Fibroblast of peridontal ligament (primary cell): ENCODE measurements around the gene PLEKHA5.

Source experiments
- DNase-seq: peaks from one replicate; pipeline ENCODE4 v3.0.0-alpha.2; 2010; ENCODE audit errors: extremely low read depth

Gene PLEKHA5

DNA sequence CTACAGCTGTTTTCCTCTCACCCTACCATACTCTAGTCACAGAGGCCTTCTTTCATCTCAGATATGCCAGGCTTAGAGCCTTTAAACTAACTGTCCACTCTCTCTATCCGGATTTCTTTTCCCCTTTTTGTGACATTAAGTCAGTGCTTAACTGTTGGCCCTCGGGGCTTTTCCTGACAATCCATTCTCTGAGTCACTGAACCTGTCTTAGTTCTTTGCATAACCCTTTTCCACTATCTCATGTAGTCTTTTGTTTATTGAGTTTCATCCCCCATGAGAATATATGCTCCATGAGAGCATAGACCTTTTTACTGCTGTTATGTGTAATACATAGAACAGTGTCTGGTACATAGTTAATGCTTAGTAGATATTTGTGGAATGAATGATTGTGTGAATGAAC, 68.7 kb downstream of the PLEKHA5 start:
- no peak for DNase-seq

- DNase-seq: no peak
Observed at GRCh38 chr12:19199332-19199731, 69.8 kb downstream of the PLEKHA5 start.

DNA sequence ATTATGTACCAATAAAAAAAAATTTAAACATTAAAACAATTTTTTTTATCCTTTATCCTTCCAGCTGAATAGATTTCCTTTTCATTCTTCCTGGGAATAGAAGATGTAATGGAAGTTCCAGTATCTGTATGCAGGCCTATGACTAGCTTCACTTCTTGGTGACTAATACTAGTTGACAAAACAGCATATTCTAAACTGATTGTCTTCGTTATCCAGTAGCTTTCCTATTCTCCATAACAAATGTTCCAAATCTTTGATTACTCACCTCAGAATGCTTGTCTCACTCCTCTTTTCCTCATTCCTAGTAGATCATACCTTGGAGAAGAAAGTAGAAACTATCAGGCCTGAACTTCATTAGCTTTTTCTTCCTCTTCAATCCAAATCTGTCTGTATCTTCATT, 70.7 kb downstream of the PLEKHA5 start:
- no peak for DNase-seq

DNA sequence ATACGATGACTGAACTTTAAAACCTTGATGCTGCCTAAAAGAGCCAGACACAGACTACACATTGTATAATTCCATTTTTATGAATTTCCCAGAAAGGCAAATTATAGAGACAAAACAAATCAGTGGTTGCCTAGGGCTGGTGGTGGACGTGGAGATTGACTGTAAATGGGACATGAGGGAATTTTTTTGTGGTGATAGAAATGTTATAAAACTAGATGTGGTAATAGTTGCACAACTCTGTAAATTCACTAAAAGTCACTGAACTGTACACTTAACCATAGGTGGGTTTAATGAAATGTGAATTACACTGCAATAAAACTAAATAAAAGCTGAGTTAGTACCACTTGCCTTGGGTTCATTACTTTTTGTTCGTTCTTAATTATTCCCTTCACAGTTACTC, 72.1 kb downstream of the PLEKHA5 start:
- DNase-seq: peak; percentile 73

DNA sequence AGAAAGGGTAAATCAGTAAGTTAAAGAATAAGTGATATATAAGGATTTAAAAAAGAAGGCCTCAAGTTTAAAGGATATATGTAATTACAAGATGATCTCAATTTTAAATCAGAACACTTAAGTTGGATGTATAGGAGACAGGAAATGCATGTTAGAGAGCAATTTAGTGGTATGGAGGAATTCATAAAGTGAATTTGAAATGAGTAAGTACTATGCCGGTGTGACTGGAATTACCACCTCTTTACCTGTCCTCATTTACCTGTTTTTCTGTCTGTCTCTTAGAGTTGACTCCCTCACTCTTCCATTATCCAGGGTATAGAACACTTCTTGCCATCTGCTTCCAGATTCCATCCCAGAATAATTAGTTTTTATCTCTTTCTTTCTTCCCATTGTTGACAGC, 73.5 kb downstream of the PLEKHA5 start:
- no peak for DNase-seq

GRCh38 chr12:19203539-19204506, 74.3 kb downstream of the PLEKHA5 start:
- DNase-seq: no peak

GRCh38 chr12:19205120-19205519, 75.6 kb downstream of the PLEKHA5 start:
- no peak for DNase-seq

DNA sequence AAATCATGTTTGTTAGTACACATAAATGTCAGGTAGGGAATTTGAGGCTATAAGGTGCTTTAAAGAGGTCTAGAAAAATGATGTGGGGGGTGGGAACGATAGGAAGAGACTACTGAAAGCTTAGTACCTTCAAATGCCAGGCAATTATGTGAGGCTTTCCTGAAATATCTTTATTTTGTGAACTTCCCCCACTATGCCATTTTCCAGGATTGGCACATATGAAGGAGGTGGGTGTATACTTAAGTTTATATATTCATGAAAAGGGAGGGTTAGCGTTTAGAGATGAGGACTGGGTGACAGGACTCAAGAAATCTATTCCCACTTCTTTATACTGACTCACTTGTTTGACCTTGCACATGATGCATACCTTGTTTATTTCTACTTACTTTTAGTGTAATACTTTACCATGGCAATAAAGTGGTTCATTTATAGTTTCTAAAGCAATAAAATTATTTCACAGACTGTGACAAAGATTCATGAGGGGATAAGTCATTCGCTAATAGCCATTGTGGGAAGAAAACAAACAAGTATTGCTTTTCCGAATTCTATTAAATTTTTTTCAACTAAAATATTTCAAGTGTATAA, 77.1 kb downstream of the PLEKHA5 start:
- DNase-seq: no peak

- DNase-seq: no peak
Observed at GRCh38 chr12:19208456-19208855, 78.9 kb downstream of the PLEKHA5 start.

DNA sequence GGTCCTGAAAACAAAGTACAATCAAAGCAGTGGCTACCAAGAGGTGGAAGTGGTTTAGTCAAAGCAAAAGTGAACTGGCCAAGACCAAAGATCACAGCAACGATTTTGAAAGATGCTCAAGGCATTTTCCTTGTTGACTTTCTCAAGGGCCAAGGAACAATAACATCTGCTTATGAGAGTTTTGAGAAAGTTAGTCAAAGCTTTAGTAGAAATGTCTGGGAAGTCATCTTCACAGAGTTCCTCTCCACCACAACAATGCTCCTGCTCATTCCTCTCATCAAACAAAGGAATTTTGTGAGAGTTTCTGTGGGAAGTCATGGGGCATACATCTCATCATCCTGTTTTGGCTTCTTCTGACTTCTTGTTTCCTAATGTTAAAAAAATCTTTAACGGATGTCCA, 80.1 kb downstream of the PLEKHA5 start:
- DNase-seq: no peak

DNA sequence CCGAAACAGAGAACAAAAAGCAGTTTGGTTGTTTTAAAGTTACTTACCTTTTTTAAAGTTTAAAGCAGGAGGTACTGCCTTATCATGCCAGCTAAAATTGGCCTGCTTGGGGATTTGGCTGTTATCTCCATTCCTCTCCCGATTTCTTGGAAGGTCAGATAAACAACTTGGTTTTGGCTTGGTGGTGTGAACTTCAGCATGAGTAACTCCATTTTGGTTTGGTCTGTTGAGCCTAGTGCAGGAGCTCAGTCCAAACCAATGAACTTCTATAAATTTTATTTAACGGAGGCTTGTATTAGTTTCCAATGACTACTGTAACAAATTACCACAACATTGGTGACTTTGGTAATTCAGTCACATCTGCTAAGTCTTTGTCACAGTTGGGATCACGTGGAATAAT, 82.3 kb downstream of the PLEKHA5 start:
- DNase-seq: no peak

DNA sequence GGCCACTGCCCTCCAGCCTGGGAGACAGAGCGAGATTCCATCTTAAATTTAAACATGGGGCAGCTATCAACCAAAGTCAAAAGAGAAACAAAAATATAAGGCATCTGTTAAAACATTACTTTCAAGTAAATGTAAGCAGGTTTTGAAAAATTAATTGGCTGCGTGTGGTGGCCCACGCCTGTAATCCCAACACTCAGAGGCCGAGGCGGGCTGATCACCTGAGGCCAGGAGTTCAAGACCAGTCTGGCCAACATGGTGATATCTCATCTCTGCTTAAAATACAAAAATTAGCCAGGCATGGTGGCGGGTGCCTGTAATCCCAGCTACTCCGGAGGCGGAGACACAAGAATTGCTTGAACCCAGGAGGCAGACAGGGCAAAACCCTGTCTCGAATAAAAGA, 82.7 kb downstream of the PLEKHA5 start:
- DNase-seq: no peak

GRCh38 chr12:19214020-19214419, 84.5 kb downstream of the PLEKHA5 start:
- DNase-seq: no peak

DNA sequence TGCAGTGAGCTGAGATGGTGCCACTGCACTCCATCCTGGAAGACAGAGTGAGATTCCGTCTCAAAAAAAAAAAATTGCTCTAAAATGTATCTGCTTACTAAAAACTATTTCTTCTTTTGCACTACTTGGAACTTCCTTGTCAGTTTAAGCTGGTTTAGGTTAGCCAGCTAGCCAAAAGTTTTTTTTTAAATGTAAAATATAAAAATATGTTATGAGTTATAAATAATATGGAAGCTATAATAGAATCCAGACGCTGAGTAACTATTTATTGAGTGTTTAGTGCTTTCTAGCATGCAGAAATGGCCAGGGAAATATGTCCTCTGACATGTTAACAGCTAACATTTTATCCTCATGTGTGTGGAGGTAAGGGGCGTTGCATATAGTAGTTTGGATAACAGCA, 85.6 kb downstream of the PLEKHA5 start:
- no peak for DNase-seq

GRCh38 chr12:19217446-19217845, 87.9 kb downstream of the PLEKHA5 start:
- no peak for DNase-seq

DNA sequence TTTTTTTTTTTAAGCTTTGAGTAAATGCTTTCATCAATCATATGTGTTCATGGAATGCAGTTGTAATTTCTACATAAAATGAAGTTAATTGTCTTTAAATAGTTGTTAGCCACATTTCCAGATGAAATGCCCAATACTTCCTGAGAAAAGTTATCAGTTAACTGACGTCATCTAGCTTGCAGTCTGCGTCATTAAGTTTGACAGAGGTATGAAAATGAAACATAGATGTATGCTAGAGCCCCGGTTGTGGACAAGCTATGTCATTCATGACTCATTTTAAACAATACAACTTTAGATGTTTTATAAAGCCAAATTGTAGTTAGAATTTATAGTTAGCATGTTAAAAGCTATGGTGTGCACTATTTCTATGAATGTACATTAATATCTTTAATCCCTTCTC, 90.7 kb downstream of the PLEKHA5 start:
- peak; percentile 80 for DNase-seq

DNA sequence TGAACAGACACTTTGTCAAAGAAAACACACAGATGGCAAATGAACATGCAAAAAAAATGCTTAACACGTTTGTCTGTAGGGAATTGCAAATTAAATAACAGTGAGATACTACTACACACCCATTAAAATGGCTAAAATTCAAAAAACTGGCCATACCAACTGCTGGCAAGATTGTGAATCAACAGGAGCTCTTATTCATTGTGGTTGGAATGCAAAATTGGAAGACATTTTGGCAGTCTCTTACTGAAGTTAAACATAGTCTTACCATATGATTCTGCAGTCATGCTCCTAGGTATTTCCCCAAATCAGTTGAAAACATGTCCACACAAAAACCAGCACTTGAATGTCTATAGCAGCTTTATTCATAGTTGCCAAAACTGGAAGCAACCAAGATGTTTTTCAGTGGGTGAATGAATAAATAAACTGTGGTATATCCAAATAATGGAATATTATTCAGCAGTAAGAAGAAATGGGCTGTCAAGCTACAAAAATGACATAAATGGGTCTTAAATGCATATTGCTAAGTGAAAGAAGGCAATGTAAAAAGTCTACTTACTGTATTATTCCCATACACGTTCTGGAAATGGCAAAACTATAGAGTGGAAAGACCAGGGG, 91.4 kb downstream of the PLEKHA5 start:
- peak; percentile 93 for DNase-seq

DNA sequence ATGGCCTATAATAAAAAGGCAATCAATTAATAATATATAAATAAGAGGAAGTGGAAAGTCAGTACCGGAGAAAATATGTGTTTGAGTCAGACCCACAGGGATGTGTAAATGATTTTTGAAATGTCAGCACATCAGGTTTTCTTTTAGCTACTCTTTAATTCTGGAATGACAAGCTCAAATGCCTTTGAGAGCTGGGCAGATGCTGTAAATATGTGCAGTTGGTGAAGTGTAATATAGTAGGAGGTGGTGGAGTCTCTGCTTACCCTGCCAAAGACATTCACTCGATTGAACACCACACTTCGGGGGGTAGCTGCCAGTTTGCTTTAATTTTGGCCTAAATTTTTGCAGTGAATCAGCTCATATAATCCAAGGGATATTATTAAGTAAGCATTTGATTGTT, 93.0 kb downstream of the PLEKHA5 start:
- DNase-seq: no peak

GRCh38 chr12:19223018-19223417, 93.5 kb downstream of the PLEKHA5 start:
- DNase-seq: no peak

DNA sequence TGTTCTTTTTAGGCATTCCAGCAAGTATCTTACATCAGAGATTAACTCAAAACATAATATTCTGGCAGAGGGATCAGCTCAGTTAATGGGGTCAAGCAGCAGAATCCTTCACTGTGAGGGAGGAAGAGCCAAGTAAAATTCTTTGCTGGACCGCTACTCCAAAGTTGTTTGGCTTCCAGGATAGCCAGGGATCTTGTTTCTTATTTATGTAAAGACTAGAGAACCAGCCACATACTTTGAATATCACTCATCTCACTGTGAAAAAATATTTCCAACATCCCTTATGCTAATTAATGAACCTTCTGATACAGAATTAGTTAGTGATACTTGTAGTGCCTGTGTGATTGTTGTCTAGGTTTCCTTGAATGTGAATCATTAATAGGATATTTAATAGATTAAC, 94.2 kb downstream of the PLEKHA5 start:
- DNase-seq: peak; percentile 92

GRCh38 chr12:19224746-19225145, 95.2 kb downstream of the PLEKHA5 start:
- no peak for DNase-seq

GRCh38 chr12:19227190-19227879, 97.8 kb downstream of the PLEKHA5 start:
- no peak for DNase-seq
